WTC11 (cell line): ENCODE measurements around the gene ACHE. TPM values are rescaled to one million over a fixed set of nuclear protein-coding genes. Genes with fewer than 3 reads are reported as not detected.

ENCODE experiments used
- ATAC-seq: fragments of 200-7000 bp; cut with Tn5 transposase; 2 replicates; pipeline ENCODE4 v1.10.0; 2021; ENCODE audit warnings: mild to moderate bottlenecking, moderate library complexity
- CTCF ChIA-PET: fragments of 300-600 bp; sonication (Branson Sonifier 250); formaldehyde crosslinking; loops from one replicate; lab custom pipeline; 2021; ENCODE audit warnings: antibody characterized with exemption; lab: Charles Lee
- POLR2A ChIA-PET: fragments of 350-600 bp; sonication (Branson Sonifier 250); formaldehyde crosslinking; loops from one replicate; lab custom pipeline; 2021; ENCODE audit warnings: antibody characterized with exemption; lab: Charles Lee
- DNase-seq: peaks from one replicate; pipeline ENCODE4 v3.0.0; 2021; ENCODE audit warnings: low spot score
- H3K27ac Mint-ChIP-seq: 2 replicates; pipeline ENCODE4 v1.8.0; 2021; ENCODE audit warnings: mixed read lengths
- H3K27me3 Mint-ChIP-seq: 2 replicates; pipeline ENCODE4 v1.8.0; 2021; ENCODE audit warnings: low read depth, mild to moderate bottlenecking, moderate library complexity, mixed read lengths
- H3K36me3 Mint-ChIP-seq: 2 replicates; pipeline ENCODE4 v1.8.0; 2021; ENCODE audit warnings: mixed read lengths
- H3K4me1 Mint-ChIP-seq: 2 replicates; pipeline ENCODE4 v1.8.0; 2022; ENCODE audit warnings: mixed read lengths
- H3K4me3 Mint-ChIP-seq: 2 replicates; pipeline ENCODE4 v1.8.0; 2021; ENCODE audit warnings: mild to moderate bottlenecking, moderate library complexity, mixed read lengths
- H3K9me3 Mint-ChIP-seq: 2 replicates; pipeline ENCODE4 v1.8.0; 2021; ENCODE audit warnings: mixed read lengths
- AR ChIP-seq: fragments of 250-450 bp; sonication (Bioruptor Pico); IDR thresholded peaks from 2 replicates; pipeline ENCODE4 v1.9.0; 2021; ENCODE audit warnings: mild to moderate bottlenecking
- ATF3 ChIP-seq: sonication (generic); formaldehyde crosslinking; conservative IDR thresholded peaks from 2 replicates; pipeline ENCODE4 v1.8.1; 2022; ENCODE audit warnings: mild to moderate bottlenecking, missing genetic modification reagents
- CDX4 ChIP-seq: fragments of 250-450 bp; sonication (Bioruptor Pico); IDR thresholded peaks from 2 replicates; pipeline ENCODE4 v1.9.0; 2021; ENCODE audit warnings: moderate library complexity, mild to moderate bottlenecking, inconsistent platforms, borderline replicate concordance
- CREM ChIP-seq: sonication (generic); formaldehyde crosslinking; IDR thresholded peaks from 2 replicates; pipeline ENCODE4 v1.8.1; 2022; ENCODE audit warnings: mild to moderate bottlenecking, missing genetic modification reagents, moderate library complexity
- E2F5 ChIP-seq: sonication (generic); formaldehyde crosslinking; IDR thresholded peaks from 2 replicates; pipeline ENCODE4 v1.8.1; 2022; ENCODE audit warnings: mild to moderate bottlenecking, moderate library complexity, missing genetic modification reagents
- ELF4 ChIP-seq: sonication (generic); formaldehyde crosslinking; IDR thresholded peaks from 2 replicates; pipeline ENCODE4 v1.8.1; 2022; ENCODE audit warnings: low read depth, mild to moderate bottlenecking, moderate library complexity, missing genetic modification reagents
- EMX1 ChIP-seq: fragments of 250-450 bp; sonication (Bioruptor Pico); IDR thresholded peaks from 2 replicates; pipeline ENCODE4 v1.8.0; 2021; ENCODE audit warnings: mild to moderate bottlenecking
- ESRRA ChIP-seq: sonication (generic); formaldehyde crosslinking; IDR thresholded peaks from 2 replicates; pipeline ENCODE4 v1.8.1; 2022; ENCODE audit warnings: mild to moderate bottlenecking, missing genetic modification reagents, borderline replicate concordance
- FOXK1 ChIP-seq: sonication (generic); formaldehyde crosslinking; IDR thresholded peaks from 2 replicates; pipeline ENCODE4 v1.8.0; 2022; ENCODE audit warnings: mild to moderate bottlenecking, moderate library complexity, missing genetic modification reagents
- FOXP4 ChIP-seq: sonication (generic); formaldehyde crosslinking; IDR thresholded peaks from 2 replicates; pipeline ENCODE4 v1.8.0; 2022; ENCODE audit warnings: mild to moderate bottlenecking, missing genetic modification reagents
- HMGA2 ChIP-seq: fragments of 250-450 bp; sonication (Bioruptor Pico); IDR thresholded peaks from 2 replicates; pipeline ENCODE4 v1.4.0; 2021; ENCODE audit warnings: mild to moderate bottlenecking, moderate library complexity
- HMGXB4 ChIP-seq: sonication (generic); formaldehyde crosslinking; IDR thresholded peaks from 2 replicates; pipeline ENCODE4 v1.8.1; 2023; ENCODE audit warnings: mild to moderate bottlenecking, moderate library complexity, missing genetic modification reagents
- IRF2 ChIP-seq: sonication (generic); formaldehyde crosslinking; IDR thresholded peaks from 2 replicates; pipeline ENCODE4 v1.8.0; 2022; ENCODE audit warnings: low read depth, missing genetic modification reagents, borderline replicate concordance
- MYBL2 ChIP-seq: sonication (generic); formaldehyde crosslinking; IDR thresholded peaks from 2 replicates; pipeline ENCODE4 v1.8.1; 2023; ENCODE audit warnings: mild to moderate bottlenecking, moderate library complexity, missing genetic modification reagents
- NFE2L1 ChIP-seq: sonication (generic); formaldehyde crosslinking; IDR thresholded peaks from 2 replicates; pipeline ENCODE4 v1.8.1; 2023; ENCODE audit warnings: missing genetic modification reagents
- SP1 ChIP-seq: sonication (generic); formaldehyde crosslinking; conservative IDR thresholded peaks from 2 replicates; pipeline ENCODE4 v1.8.1; 2022; ENCODE audit warnings: missing genetic modification reagents
- ZNF219 ChIP-seq: sonication (generic); formaldehyde crosslinking; IDR thresholded peaks from 2 replicates; pipeline ENCODE4 v1.8.0; 2023; ENCODE audit warnings: missing genetic modification reagents, mild to moderate bottlenecking, borderline replicate concordance
- ZNF317 ChIP-seq: sonication (generic); formaldehyde crosslinking; IDR thresholded peaks from 2 replicates; pipeline ENCODE4 v1.8.1; 2023; ENCODE audit warnings: low read depth, mild to moderate bottlenecking, moderate library complexity, missing genetic modification reagents, borderline replicate concordance
- ZNF416 ChIP-seq: fragments of 250-450 bp; sonication (Bioruptor Pico); IDR thresholded peaks from 2 replicates; pipeline ENCODE4 v1.9.0; 2021; ENCODE audit warnings: mild to moderate bottlenecking, inconsistent platforms
- ZSCAN18 ChIP-seq: fragments of 250-450 bp; sonication (Bioruptor Pico); IDR thresholded peaks from 2 replicates; pipeline ENCODE4 v2.1.2; 2022; ENCODE audit warnings: mild to moderate bottlenecking, moderate library complexity
- total RNA-seq: library from RNA; stranded (reverse); gene quantifications from 3 replicates; pipeline ENCODE4 v1.2.3, GENCODE V29; 2021

The ACHE gene
- total RNA-seq, 1 experiment from 2014 or later: 7.7 TPM

GRCh38 chr7:100897772-100898454 lies 2.2 kb upstream of the ACHE start:
- DNase-seq (no peak), ATAC-seq (no peak)
- Mint-ChIP-seq H3K4me1 (peaks cover 20% of the 10 kb centered on the region), H3K27me3 (peaks cover 32% of the 10 kb centered on the region), H3K27ac (no peak overlapping the region), H3K9me3 (no peaks in the 10 kb centered on the region), H3K4me3 (peak overlapping the region; percentile 65), H3K36me3 (no peaks in the 10 kb centered on the region)
- ChIA-PET CTCF (interaction anchor here (1.0 to 1.1 kb wide), 5 partner anchors 8 to 180 kb away, joined by 3 to 9 read pairs (median 3); partner anchors contain the start of gene UFSP1), POLR2A (no interaction called here)
- TF ChIP-seq E2F5 (CRISPR knock-in tag): no peak
- TF ChIP-seq FOXP4: no peak
- no peak for TF ChIP-seq SP1 (CRISPR knock-in tag)
- no peak for TF ChIP-seq AR
- TF ChIP-seq HMGA2 (CRISPR knock-in tag): no peak
- no peak for TF ChIP-seq ZNF416
- no peak for TF ChIP-seq IRF2 (CRISPR knock-in tag)
- no peak for TF ChIP-seq ZNF317 (CRISPR knock-in tag)
- no peak for TF ChIP-seq ZSCAN18 (CRISPR knock-in tag)
- TF ChIP-seq CREM (CRISPR knock-in tag): no peak
- TF ChIP-seq ESRRA (CRISPR knock-in tag): no peak
- TF ChIP-seq, all 79 proteins: peak for 0

GRCh38 chr7:100896732-100897608 lies 1.3 kb upstream of the ACHE start:
- POLR2A ChIA-PET: no interaction called here
- CTCF ChIA-PET: interaction anchor here (1.1 kb wide), 3 partner anchors 7 to 67 kb away, joined by 3 read pairs; partner anchors contain the start of gene UFSP1
- Mint-ChIP-seq H3K36me3 (no peaks in the 10 kb centered on the region), H3K4me3 (peak overlapping the region; percentile 74), H3K27ac (no peak overlapping the region), H3K9me3 (no peaks in the 10 kb centered on the region), H3K27me3 (peaks cover 32% of the 10 kb centered on the region), H3K4me1 (peaks cover 28% of the 10 kb centered on the region)
- peak; percentile 8 for ATAC-seq
- peak; percentile 46 for DNase-seq
- TF ChIP-seq ZNF219 (CRISPR knock-in tag) (peak; percentile 48; the same call in 1 of the 2 replicates), CDX4 (CRISPR knock-in tag) (no peak), ELF4 (CRISPR knock-in tag) (no peak), E2F5 (CRISPR knock-in tag) (0 out of 2 replicates have a peak, but pooled peaks have one; percentile 22), NFE2L1 (0 out of 2 replicates have a peak, but pooled peaks have one; percentile 5), EMX1 (CRISPR knock-in tag) (no peak), FOXK1 (CRISPR knock-in tag) (no peak), MYBL2 (CRISPR knock-in tag) (0 out of 2 replicates have a peak, but pooled peaks have one; percentile 3), HMGXB4 (CRISPR knock-in tag) (peak; percentile 83), ATF3 (CRISPR knock-in tag) (no peak)
